ENCODE data around the gene ALK. TPM values are rescaled to one million over a fixed set of nuclear protein-coding genes. Genes with fewer than 3 reads are reported as not detected.

The ALK gene
- total RNA-seq, 1 donor from 2014 or later, result not detected

- DNase-seq, result no peak
Measured at GRCh38 chr2:29643196-29643595, 278.2 kb downstream of the ALK start.

- no peak for DNase-seq
Measured at GRCh38 chr2:29640360-29640759, 281.0 kb downstream of the ALK start.

- no peak for DNase-seq
Measured at GRCh38 chr2:29638641-29639040, 282.7 kb downstream of the ALK start.

GRCh38 chr2:29634916-29635315 is 286.5 kb downstream of the ALK start:
- DNase-seq, result no peak

GRCh38 chr2:29632018-29632417 is 289.4 kb downstream of the ALK start:
- DNase-seq, result no peak

GRCh38 chr2:29629495-29629894 is 291.9 kb downstream of the ALK start:
- no peak for DNase-seq

- no peak for DNase-seq
Measured at GRCh38 chr2:29628862-29629261, 292.5 kb downstream of the ALK start.

GRCh38 chr2:29628108-29628745 is 293.2 kb downstream of the ALK start:
- no peak for DNase-seq

GRCh38 chr2:29627279-29627711 is 294.1 kb downstream of the ALK start:
- no peak for DNase-seq

- no peak for DNase-seq
Measured at GRCh38 chr2:29620890-29621289, 300.5 kb downstream of the ALK start.

- DNase-seq, result no peak
Measured at GRCh38 chr2:29619689-29620088, 301.7 kb downstream of the ALK start.

GRCh38 chr2:29618024-29618423 is 303.4 kb downstream of the ALK start:
- DNase-seq, result no peak

- DNase-seq, result no peak
Measured at GRCh38 chr2:29617351-29617750, 304.0 kb downstream of the ALK start.

GRCh38 chr2:29616569-29616968 is 304.8 kb downstream of the ALK start:
- DNase-seq, result no peak

GRCh38 chr2:29615841-29616240 is 305.5 kb downstream of the ALK start:
- DNase-seq, result no peak

GRCh38 chr2:29615183-29615582 is 306.2 kb downstream of the ALK start:
- no peak for DNase-seq

- DNase-seq, result no peak
Measured at GRCh38 chr2:29614295-29614830, 307.0 kb downstream of the ALK start.

GRCh38 chr2:29613792-29614266 is 307.6 kb downstream of the ALK start:
- DNase-seq, result no peak

GRCh38 chr2:29613067-29613466 is 308.3 kb downstream of the ALK start:
- no peak for DNase-seq

GRCh38 chr2:29612568-29612967 is 308.8 kb downstream of the ALK start:
- no peak for DNase-seq

- no peak for DNase-seq
Measured at GRCh38 chr2:29611850-29612249, 309.5 kb downstream of the ALK start.

GRCh38 chr2:29611261-29611660 is 310.1 kb downstream of the ALK start:
- no peak for DNase-seq

GRCh38 chr2:29610569-29610968 is 310.8 kb downstream of the ALK start:
- DNase-seq, result no peak

GRCh38 chr2:29607038-29607420 is 314.4 kb downstream of the ALK start:
- DNase-seq, result no peak

Data from dermis blood vessel endothelial cell (primary cell).